ENCODE results near the gene TDRD9.
"Not testable (repeated sequence)": the region's sequence is repeated elsewhere in the genome, so short reads cannot be mapped to it uniquely, and the experiment has no call there.

The TDRD9 gene

DNA sequence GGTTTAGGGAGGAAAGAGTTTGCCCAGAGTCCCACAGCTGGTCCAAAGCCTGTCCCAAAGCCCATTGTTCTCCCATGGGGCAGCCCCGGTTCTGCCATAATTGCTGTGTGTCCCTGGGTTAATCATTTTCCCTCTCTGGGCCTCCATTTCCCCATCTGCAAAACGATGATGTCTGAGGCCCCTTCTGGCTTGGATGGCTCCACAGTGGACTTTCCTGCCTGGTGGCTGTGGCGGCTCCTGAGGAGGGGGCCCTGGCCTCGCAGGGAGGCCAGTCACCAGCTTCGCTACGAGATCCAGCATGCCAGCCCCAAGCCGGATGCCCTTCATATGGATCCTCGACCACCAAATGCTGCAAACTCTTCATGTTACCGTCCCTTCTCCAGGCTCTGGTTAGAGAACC lies 43.4 kb upstream of the TDRD9 start:
- 89 to 90% methylated on average over 9 of the region's 9 CpGs for WGBS, 2 experiments
- Histone ChIP-seq H3K27ac (ENCODE audit: insufficient read depth, low read depth, low read length, poor library complexity, severe bottlenecking) (no peak overlapping the region), H3K4me1 (ENCODE audit: control insufficient read depth, insufficient read depth, low read length) (peaks cover 16% of the 10 kb centered on the region), H3K4me3 (ENCODE audit: insufficient read depth, low read depth, low read length) (no peak overlapping the region), H3K36me3 (ENCODE audit: control insufficient read depth, insufficient read depth, low read length) (no peaks in the 10 kb centered on the region), H3K9me3 (ENCODE audit: control insufficient read depth, low read length) (no peaks in the 10 kb centered on the region), H3K27me3 (ENCODE audit: control insufficient read depth, insufficient read depth, low read length, poor library complexity, severe bottlenecking) (no peaks in the 10 kb centered on the region)

DNA sequence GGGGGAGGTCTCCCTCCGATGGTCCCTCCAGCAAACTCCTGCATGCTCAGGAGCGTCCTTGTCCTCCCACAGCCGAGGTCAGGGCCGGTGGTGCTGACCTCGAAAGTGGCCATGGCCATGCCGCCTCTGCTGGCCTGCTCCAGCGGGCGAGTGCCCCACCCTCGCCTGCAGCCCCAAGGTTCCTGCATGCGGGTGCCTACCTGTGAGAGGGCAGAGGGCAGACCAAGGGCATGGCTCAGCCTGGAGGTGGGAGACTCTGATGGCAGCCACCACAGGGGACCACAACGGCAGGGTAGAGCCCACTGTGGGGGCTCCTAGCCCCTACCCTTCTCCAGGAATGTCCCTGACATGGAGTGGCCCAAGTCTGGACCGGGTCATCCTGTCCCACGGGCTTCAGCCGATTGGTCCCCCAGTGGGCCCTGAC lies 42.7 kb upstream of the TDRD9 start:
- no peaks in the 10 kb centered on the region for H3K36me3 ChIP-seq (ENCODE audit: control insufficient read depth, insufficient read depth, low read length)
- no peak overlapping the region for H3K27ac ChIP-seq (ENCODE audit: insufficient read depth, low read depth, low read length, poor library complexity, severe bottlenecking)
- H3K4me3 ChIP-seq (ENCODE audit: insufficient read depth, low read depth, low read length), result no peak overlapping the region
- H3K4me1 ChIP-seq (ENCODE audit: control insufficient read depth, insufficient read depth, low read length), result peaks cover 9% of the 10 kb centered on the region
- no peaks in the 10 kb centered on the region for H3K27me3 ChIP-seq (ENCODE audit: control insufficient read depth, insufficient read depth, low read length, poor library complexity, severe bottlenecking)
- WGBS, 2 experiments, result 88 to 90% methylated on average over 14 of the region's 14 CpGs
- H3K9me3 ChIP-seq (ENCODE audit: control insufficient read depth, low read length), result no peaks in the 10 kb centered on the region

DNA sequence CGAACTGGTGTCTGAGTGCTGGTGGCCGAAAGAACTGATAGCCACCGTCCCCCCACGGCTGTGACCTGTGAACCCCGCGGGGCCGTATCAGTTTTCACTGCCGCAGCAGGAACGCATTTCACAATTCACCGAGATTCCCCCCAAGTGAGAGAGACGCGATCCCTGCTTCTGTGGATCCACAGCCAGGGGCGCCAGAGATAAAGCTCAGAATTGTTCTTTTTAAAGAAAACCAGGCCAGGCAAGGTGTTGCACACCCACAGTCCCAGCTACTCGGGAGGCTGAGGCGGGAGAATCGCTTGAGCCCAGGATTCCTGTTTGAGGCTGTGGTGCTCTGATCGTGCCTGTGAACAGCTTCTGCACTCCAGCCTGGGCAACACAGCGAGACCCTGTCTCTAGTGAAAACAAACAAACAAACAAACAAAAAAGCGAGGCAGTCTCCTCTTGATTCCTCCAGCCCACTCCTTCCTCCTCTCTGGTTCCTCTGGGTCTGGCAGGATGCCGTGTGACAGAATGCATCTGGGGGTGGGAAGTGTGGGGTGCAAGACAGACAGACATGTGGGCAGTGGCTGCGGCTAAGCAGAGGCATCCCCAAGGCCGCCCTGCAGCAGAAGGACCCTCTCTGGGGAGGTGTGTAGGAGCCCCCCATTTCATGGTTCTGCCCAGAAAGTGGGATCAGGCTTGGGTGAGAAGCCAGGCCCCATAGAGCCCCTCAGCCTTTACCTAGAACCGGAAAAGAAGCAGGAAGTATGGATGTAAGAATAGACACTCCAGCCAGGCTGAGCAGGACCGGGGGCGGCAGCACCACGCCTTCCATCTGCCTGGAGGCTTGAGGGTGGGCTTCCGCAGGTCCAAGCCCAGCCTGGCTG lies 41.7 kb upstream of the TDRD9 start:
- no peaks in the 10 kb centered on the region for H3K4me1 ChIP-seq (ENCODE audit: control insufficient read depth, insufficient read depth, low read length)
- no peak overlapping the region for H3K4me3 ChIP-seq (ENCODE audit: insufficient read depth, low read depth, low read length)
- WGBS, 2 experiments, result 59% methylated on average over 27 of the region's 27 CpGs
- no peaks in the 10 kb centered on the region for H3K36me3 ChIP-seq (ENCODE audit: control insufficient read depth, insufficient read depth, low read length)
- no peaks in the 10 kb centered on the region for H3K27me3 ChIP-seq (ENCODE audit: control insufficient read depth, insufficient read depth, low read length, poor library complexity, severe bottlenecking)
- H3K27ac ChIP-seq (ENCODE audit: insufficient read depth, low read depth, low read length, poor library complexity, severe bottlenecking), result no peak overlapping the region
- no peaks in the 10 kb centered on the region for H3K9me3 ChIP-seq (ENCODE audit: control insufficient read depth, low read length)

DNA sequence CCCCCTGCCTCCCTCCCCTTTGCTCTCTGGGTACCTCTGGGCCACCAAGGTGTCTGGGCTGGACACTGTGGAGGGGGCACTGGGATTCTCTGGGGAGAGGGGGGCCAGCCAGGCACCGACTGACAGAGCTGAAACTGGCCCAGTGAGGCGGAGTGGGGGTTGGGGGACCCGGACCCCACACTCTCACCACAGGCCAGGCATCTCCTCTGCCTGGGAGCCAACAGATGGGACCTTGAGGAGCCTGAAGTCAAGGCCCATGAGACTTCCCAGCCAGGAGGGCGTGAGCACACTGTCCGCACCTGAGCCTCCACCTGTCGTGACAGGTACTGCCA lies 41.1 kb upstream of the TDRD9 start:
- no peaks in the 10 kb centered on the region for H3K9me3 ChIP-seq (ENCODE audit: control insufficient read depth, low read length)
- no peaks in the 10 kb centered on the region for H3K27me3 ChIP-seq (ENCODE audit: control insufficient read depth, insufficient read depth, low read length, poor library complexity, severe bottlenecking)
- H3K36me3 ChIP-seq (ENCODE audit: control insufficient read depth, insufficient read depth, low read length), result no peaks in the 10 kb centered on the region
- H3K4me1 ChIP-seq (ENCODE audit: control insufficient read depth, insufficient read depth, low read length), result no peaks in the 10 kb centered on the region
- 95 to 97% methylated on average over 6 of the region's 6 CpGs for WGBS, 2 experiments
- no peak overlapping the region for H3K4me3 ChIP-seq (ENCODE audit: insufficient read depth, low read depth, low read length)
- H3K27ac ChIP-seq (ENCODE audit: insufficient read depth, low read depth, low read length, poor library complexity, severe bottlenecking), result no peak overlapping the region

DNA sequence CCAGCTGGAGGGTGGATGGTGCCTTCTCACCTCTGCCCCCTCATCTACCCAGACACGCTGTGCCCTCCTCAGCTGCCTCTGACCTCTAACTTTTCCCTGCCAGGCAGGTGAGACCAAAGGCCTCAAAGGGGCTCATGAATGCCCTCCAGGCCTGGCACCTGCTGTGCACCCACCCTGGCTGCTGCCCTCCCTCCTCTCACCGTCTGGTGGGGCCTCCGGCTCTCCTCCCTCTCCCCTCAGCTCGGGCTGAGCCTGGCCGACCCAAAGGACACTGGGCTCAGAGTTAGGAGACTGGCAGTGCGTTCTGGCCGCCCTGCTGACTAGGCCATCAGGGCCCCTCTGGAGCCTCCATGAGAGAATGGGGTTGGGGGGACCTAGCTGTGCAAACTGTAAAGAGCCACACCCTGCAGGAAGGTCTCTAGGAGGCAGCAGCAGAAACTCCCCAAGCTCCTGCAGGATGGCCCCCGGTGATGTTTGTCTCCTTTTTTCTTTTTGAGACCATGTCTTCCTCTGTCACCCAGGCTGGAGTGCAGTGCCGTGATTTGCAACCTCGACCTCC lies 40.6 kb upstream of the TDRD9 start:
- no peaks in the 10 kb centered on the region for H3K36me3 ChIP-seq (ENCODE audit: control insufficient read depth, insufficient read depth, low read length)
- H3K4me3 ChIP-seq (ENCODE audit: insufficient read depth, low read depth, low read length), result no peak overlapping the region
- 92 to 93% methylated on average over 10 of the region's 10 CpGs for WGBS, 2 experiments
- no peak overlapping the region for H3K27ac ChIP-seq (ENCODE audit: insufficient read depth, low read depth, low read length, poor library complexity, severe bottlenecking)
- H3K9me3 ChIP-seq (ENCODE audit: control insufficient read depth, low read length), result no peaks in the 10 kb centered on the region
- no peaks in the 10 kb centered on the region for H3K4me1 ChIP-seq (ENCODE audit: control insufficient read depth, insufficient read depth, low read length)
- no peaks in the 10 kb centered on the region for H3K27me3 ChIP-seq (ENCODE audit: control insufficient read depth, insufficient read depth, low read length, poor library complexity, severe bottlenecking)

DNA sequence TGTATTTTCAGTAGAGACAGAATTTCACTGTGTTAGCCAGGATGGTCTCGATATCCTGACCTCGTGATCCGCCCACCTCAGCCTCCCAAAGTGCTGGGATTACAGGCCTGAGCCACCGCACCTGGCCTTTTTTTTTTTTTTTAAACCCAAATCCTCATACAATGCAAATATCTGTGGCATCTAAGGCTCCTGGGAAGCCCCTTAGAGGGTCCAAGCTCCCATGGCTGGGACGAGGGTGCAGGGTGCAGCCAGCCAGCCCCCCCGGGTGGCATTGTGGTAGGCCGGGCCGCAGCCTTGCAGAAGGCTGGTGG lies 39.3 kb upstream of the TDRD9 start:
- H3K27ac ChIP-seq (ENCODE audit: insufficient read depth, low read depth, low read length, poor library complexity, severe bottlenecking); H3K4me3 ChIP-seq (ENCODE audit: insufficient read depth, low read depth, low read length); H3K36me3 ChIP-seq (ENCODE audit: control insufficient read depth, insufficient read depth, low read length); H3K27me3 ChIP-seq (ENCODE audit: control insufficient read depth, insufficient read depth, low read length, poor library complexity, severe bottlenecking); H3K9me3 ChIP-seq (ENCODE audit: control insufficient read depth, low read length); H3K4me1 ChIP-seq (ENCODE audit: control insufficient read depth, insufficient read depth, low read length): not testable (repeated sequence)
- WGBS, 2 experiments, result 94 to 95% methylated on average over 8 of the region's 8 CpGs

DNA sequence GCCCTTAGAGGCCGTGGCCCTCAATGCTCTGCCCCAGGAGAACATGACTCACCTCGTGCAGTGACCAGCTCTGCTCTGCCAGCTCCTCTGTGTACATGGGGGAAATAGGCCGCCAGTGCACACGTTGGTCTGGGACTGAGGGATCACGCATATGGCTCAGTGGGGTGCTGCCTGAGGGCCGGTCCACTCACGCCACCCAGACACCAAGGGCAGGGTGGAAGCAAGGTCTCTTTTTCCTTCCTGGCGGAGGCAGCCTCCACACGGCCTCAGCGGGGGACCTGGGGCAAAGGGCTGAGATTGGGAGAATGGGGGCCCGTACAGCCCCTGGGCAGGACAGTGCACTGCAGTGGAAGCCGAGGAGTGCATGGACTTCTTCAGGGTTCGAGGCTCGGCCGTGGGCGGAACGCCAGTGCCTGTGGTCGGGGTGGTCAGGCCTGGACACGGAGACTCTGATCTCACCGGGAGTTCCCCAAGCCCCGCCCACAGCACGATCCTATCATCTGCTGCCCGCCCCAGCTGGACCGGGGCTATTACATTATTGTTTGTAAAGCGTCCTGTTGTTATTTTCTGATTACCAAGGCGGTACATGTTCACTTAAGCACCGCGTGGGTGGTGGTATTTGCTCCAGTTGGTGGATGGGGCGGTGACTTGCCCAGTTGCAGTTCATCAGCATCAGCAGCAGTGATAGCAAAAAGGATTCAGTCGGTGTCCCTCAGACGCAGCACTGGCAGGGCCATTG lies 38.8 kb upstream of the TDRD9 start:
- WGBS, 2 experiments, result 91% methylated on average over 31 of the region's 31 CpGs
- no peak overlapping the region for H3K4me3 ChIP-seq (ENCODE audit: insufficient read depth, low read depth, low read length)
- no peaks in the 10 kb centered on the region for H3K4me1 ChIP-seq (ENCODE audit: control insufficient read depth, insufficient read depth, low read length)
- no peaks in the 10 kb centered on the region for H3K36me3 ChIP-seq (ENCODE audit: control insufficient read depth, insufficient read depth, low read length)
- H3K9me3 ChIP-seq (ENCODE audit: control insufficient read depth, low read length), result no peaks in the 10 kb centered on the region
- H3K27me3 ChIP-seq (ENCODE audit: control insufficient read depth, insufficient read depth, low read length, poor library complexity, severe bottlenecking), result no peaks in the 10 kb centered on the region
- no peak overlapping the region for H3K27ac ChIP-seq (ENCODE audit: insufficient read depth, low read depth, low read length, poor library complexity, severe bottlenecking)

DNA sequence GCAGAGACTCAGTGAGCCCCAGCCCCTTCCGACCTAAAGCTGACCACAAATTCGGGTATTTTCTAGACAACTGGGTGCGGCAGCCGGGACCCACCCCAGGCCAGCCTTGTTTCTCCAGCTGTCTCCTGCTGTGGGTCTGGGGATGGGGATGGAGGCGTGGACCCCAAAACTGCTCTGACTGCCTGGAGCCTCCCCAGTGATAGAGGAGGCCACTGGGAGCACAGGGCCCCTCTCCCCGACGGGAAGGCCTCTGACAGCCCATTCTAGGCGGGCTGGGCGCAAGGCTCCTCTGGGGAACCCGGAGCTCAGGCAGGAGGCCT lies 38.2 kb upstream of the TDRD9 start:
- 90 to 94% methylated on average over 10 of the region's 10 CpGs for WGBS, 2 experiments
- no peaks in the 10 kb centered on the region for H3K36me3 ChIP-seq (ENCODE audit: control insufficient read depth, insufficient read depth, low read length)
- no peaks in the 10 kb centered on the region for H3K4me1 ChIP-seq (ENCODE audit: control insufficient read depth, insufficient read depth, low read length)
- H3K27ac ChIP-seq (ENCODE audit: insufficient read depth, low read depth, low read length, poor library complexity, severe bottlenecking), result no peak overlapping the region
- H3K9me3 ChIP-seq (ENCODE audit: control insufficient read depth, low read length), result no peaks in the 10 kb centered on the region
- no peak overlapping the region for H3K4me3 ChIP-seq (ENCODE audit: insufficient read depth, low read depth, low read length)
- H3K27me3 ChIP-seq (ENCODE audit: control insufficient read depth, insufficient read depth, low read length, poor library complexity, severe bottlenecking), result no peaks in the 10 kb centered on the region

DNA sequence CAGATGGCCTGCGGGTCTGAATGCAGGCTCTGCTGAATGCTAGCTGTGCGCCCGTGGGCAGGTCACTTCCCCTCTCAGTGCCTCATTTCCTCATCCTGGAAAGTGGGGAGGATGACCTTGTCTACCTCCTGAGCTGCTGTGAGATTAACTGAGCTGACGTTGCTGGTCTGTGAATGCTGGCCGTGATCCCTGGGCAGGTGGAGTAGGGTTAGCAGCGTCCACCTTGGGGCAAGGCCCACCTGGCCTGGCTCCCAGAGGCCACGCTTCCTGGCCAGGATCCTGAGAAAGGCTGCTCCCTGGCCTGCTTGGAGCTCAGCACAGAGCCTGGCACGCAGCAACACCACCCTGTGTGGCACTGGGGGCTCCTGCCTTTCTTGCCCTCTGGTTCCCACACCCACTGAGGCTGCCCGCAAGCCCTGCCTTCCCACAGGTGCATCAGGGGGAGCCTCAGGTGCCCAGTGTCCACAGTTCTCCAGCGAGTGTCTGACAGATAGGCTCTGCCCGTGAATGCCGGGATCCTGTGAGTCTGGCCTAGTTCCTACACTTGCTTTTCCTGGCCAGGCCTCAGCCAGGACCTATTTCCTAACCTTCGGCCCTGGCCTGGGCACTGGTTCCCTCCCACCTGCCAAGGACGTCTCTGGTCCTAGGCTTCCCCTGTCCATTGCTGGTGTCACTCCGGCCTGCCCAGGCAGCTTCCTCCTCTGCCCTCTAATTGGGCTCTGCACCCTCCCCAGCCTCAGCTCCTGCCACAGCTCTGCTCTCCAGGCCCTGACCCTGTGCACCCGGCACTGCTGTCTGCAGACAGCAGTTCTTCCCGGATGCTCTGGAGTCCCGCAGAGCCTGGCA lies 37.2 kb upstream of the TDRD9 start:
- no peak overlapping the region for H3K4me3 ChIP-seq (ENCODE audit: insufficient read depth, low read depth, low read length)
- H3K27me3 ChIP-seq (ENCODE audit: control insufficient read depth, insufficient read depth, low read length, poor library complexity, severe bottlenecking), result no peaks in the 10 kb centered on the region
- no peak overlapping the region for H3K27ac ChIP-seq (ENCODE audit: insufficient read depth, low read depth, low read length, poor library complexity, severe bottlenecking)
- WGBS, 2 experiments, result 91 to 92% methylated on average over 18 of the region's 18 CpGs
- no peaks in the 10 kb centered on the region for H3K9me3 ChIP-seq (ENCODE audit: control insufficient read depth, low read length)
- H3K36me3 ChIP-seq (ENCODE audit: control insufficient read depth, insufficient read depth, low read length), result no peaks in the 10 kb centered on the region
- H3K4me1 ChIP-seq (ENCODE audit: control insufficient read depth, insufficient read depth, low read length), result no peaks in the 10 kb centered on the region

DNA sequence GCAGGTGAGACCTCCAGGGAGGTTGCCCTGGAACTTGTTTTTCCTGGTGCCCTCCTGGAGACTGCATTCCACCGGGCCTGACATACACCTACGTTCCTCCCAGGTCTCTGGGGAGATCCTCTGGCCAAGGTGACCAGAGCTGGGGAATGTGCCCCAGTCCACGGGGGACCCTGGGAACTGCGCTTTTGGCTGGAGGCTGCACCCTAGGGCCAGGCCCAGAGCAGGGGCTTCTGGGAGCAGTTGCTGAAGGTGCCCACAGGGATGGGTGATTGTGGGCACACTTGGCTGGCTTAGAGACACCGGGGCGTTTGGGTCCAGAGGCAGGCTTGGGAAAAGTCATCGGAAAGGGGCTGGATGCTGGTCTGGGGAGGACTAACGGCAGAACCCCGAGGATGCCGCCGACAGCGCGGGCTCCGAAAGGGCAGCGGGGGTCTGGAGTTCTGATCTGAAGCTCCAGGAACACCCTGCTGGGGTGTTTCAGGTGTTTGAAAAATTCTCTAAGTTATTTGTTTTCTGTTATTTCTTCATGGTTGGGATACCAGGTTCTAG lies 36.5 kb upstream of the TDRD9 start:
- WGBS, 2 experiments, result 91 to 92% methylated on average over 15 of the region's 15 CpGs
- Histone ChIP-seq H3K4me1 (ENCODE audit: control insufficient read depth, insufficient read depth, low read length) (no peaks in the 10 kb centered on the region), H3K27me3 (ENCODE audit: control insufficient read depth, insufficient read depth, low read length, poor library complexity, severe bottlenecking) (no peaks in the 10 kb centered on the region), H3K36me3 (ENCODE audit: control insufficient read depth, insufficient read depth, low read length) (no peaks in the 10 kb centered on the region), H3K4me3 (ENCODE audit: insufficient read depth, low read depth, low read length) (no peak overlapping the region), H3K27ac (ENCODE audit: insufficient read depth, low read depth, low read length, poor library complexity, severe bottlenecking) (no peak overlapping the region), H3K9me3 (ENCODE audit: control insufficient read depth, low read length) (no peaks in the 10 kb centered on the region)
